Activated CD4-positive, CD25-positive, alpha-beta regulatory T cell (primary cell): ENCODE results near the gene ANKRD60.

Source experiments
- DNase-seq, 4 experiments: peaks; one replicate each; lab custom pipeline; 2025; lab: John Stamatoyannopoulos, UW

ANKRD60 gene

DNA sequence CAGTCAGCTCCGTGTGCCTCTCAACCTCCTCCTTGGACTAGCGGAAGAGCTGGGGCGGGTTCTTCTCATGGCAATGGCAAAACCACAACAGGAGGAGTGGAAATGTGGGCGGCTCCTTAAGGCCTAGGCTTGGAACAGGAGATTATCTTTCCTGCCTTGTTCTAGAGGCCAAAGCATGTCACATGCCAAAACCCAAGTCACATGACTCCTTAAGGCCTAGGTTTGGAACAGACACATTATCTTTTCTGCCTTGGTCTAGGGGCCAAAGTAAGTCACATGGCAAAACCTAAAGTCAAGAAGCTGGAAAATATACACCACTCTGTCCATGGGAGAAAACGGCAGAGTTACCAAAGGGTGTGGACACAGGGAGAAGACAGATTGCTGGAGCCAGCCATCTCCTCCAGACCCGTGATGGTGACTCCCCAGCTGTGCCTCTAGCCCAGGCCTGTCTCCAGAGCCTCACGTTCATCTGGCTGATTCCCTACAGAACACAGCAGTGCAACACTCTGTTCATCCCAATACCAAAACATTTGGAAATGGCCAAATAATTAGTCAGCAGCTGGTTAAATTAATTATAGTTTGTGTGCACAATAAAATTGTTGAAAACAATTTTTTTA, 34.2 kb downstream of the ANKRD60 start:
- DNase-seq: no peak

DNA sequence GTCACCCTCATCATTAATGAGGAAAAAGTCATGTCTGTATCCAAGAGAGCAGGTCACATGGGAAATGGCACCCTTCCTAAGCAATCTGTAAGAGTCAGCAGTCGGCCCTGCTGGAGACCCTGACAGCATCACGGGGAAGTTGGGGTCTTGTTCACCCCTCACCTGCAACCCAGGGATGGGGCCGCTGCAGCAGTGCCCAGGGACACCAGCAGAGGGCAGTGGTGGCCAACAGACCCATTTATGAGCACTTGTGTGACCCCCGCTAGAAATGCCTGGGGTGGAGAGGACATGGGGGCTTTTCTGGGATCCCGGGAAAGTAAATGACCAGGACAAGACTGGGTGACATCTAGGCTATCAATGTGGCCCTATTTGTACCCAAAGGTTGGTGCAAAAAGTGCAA, 35.9 kb downstream of the ANKRD60 start:
- DNase-seq: peak in 2 of 4 experiments; percentile 5

DNA sequence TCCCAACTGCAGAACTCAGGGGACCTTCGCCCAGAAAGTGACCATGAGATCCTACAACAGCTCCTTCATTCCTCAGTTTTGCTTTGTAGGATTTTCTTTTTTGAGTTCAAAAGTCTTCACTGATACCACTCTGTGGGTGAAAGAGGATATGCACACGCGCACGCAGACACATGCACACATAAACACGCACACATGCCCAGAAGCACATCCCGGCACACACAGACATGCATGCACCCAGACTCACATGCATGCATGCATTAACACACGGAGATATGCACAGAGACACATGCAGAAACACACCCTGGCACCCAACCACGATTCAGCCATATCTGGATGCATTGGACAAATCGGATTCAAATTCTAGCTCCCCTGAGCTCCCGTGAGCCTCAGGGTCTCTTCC, 36.4 kb downstream of the ANKRD60 start:
- no peak for DNase-seq

DNA sequence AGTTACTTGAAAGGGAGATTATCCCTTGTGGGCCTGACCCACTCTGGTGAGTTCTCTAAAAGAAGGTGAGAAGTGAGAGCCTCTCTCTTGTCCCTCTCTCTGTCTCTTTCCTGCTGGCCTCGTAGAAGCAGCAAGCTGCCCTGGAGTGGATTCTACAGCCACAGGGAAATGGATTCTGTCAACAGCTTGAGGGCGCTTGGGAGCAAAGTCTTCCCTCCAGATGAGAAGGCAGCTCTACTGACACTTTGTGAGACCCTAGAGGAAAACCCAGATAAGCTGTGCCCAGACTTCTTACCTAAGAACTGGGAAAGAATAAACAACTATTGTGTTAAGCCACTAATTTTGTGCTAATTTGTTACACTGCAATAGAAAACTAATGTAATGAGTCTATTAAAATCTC, 39.9 kb downstream of the ANKRD60 start:
- DNase-seq: no peak

DNA sequence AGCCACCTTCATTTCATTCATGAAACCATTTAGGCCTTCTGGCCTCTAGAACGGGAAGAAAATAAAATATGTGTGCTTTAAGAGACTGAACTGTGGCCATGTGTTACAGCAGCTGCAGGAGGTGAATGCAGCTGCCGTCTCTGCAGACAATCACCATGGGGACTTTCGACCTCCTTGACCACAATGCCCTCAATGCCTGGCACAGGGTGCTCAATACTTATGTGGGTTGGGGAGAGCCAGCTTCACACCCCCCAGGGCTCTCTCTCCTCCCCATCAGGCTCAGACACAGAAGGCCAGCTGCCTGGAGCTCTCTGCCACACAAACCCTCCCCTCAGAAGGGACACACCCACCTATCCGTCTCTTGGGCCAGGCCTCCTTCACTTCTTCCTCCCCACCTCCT, 43.5 kb downstream of the ANKRD60 start:
- DNase-seq: no peak

DNA sequence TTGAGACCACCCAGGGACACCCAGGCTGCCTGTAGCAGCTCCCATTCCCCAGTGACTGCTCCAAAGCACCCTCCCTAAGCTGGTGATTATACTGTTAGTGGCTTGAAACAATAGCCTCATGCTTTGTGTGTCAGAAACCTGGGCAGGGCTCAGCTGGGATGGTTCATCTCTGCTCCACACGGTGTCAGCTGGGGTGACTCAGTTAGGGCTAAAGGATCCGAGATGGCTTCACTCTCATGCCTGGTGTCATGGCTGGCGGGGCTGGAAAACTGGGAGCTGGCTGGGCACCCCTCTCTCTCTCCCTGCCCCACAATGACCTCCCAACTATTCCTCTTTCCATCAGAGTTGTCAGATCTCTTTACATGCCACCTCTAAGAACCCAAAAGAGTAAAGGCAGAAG, 44.4 kb downstream of the ANKRD60 start:
- no peak for DNase-seq

DNA sequence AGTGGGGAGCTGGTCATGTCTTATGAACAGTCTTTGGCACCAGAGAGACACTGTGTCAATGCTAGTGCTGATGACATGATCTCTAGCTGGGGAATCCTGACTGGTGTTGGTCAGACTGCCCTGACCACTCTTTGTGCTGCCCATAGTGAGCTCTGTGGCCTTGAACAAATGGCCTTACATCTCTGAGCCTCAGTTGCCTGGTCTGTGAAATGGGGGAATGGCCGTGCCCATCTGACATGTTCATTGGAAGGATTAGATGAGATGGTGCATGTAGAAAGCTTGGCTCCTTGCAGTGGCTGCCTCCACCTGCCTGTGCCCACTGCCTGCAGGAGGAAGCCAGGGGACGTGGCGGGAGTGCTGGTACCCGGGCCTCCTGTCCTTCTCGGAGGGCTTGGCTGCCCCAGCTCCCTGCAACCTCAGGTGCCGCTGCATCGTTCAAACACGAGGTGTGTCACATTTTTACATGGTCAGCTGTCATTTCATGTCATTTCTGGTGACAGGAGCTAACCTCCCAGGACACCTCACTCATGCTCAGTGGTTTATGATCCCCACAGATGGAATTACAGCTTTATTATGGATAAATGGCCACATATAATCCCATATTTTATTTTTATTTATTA, 45.8 kb downstream of the ANKRD60 start:
- DNase-seq: no peak

DNA sequence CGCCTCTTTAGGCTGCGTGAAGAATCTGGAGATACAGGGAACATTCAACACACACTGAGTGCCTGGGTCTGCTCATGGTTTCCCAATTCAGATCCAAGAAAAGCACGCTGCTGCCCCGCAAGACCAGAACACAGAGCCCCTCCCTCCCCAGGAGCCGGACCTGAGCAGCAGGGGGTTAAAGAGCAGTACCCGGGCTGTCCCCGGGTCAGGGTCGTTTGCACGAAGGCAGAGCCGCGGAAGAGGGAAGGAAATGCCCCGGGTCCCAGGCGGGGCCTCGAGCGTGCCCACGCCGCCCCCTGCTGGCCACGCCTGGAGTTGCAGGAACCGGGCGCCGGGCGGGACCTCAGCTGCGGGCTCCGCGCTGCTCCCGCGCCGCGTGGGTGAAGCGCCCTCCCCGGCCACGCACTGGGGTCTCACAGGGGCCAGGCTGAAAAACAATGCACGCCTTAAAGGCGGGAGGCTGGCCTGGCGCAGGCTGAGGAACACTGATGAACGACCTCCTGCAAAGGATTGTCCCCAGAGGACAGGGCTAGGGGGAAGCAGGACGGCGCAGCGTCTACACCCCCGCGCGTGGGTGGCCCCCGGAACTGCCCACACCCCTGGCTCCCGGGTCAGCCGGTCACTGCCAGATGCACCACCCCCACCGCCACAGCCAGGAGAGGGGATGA, 48.9 kb downstream of the ANKRD60 start:
- peak; percentile 28 to 70 (median 49) for DNase-seq

DNA sequence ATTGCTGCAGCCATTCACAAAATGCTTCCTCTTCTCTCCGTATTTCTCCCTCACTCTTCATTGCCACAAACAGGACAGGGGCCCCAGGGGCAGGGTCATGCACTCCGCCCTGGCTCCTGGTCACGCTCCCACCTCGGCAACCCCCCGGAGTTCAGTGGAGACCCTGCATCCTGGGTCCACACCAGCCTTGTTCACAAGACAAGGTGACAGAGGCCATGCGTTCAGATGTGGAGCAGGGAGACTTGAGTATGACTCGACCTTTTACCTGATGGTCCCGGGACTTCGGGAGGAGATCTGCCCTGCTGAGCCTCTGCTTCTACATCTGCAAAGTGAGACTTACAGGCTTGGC, 49.4 kb downstream of the ANKRD60 start:
- DNase-seq: no peak

DNA sequence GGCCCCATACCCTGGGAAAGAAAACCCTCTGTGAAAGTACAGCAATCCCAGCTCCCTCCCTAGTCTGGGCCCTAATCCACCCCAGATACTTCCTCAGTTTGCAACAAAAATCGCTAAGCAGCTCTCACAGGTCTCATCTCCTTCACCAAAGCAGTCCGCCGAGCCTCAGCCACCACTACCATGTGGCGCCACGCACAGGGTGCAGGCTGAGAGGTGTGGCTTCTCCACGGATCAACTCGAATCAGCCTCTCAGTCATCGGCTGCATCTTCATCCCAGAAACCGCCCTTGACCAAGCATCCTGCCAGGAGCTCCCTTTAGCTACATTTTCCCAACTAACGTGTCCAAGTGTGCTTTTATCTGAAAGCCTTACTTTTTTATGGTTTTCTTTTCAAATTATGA, 50.7 kb downstream of the ANKRD60 start:
- no peak for DNase-seq

DNA sequence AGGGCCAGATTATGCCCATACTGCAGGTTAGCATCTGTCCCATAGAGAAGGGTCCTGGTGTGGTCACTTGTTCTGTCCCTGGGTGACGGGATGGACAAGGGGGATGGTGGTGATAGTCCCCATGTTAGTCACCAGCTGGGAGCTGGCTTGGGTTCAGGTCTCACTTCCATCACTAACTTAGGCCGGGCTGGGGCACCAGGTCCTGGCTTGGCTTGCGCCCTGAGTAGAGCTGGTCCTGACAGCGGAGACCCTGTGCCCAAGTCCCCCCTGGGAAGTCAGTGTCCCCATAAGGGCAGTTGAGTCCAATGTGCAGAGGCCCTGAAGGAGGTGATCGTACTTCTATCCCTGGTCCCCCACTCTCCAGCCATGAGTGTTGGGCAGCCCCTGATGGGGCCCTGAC, 52.6 kb downstream of the ANKRD60 start:
- DNase-seq: no peak

DNA sequence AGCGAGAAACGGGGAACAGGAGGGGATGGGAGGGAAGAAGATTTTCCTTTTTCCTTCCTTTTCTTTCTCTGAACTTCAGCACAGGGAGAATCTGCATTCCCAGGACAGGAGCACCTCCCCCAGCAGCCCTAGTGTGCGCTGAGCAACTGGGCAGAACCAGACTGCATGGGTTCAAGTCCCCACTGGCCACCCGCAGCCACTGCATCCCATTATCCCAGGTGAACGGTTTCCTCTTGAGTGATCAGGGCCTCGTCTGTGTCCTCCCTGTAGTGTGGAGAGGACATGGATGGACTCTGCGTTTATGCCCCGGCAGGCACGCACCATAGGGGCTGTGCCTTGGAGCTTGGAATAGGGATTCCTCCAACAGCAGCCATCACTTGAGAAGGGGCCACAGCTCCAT, 53.0 kb downstream of the ANKRD60 start:
- no peak for DNase-seq

DNA sequence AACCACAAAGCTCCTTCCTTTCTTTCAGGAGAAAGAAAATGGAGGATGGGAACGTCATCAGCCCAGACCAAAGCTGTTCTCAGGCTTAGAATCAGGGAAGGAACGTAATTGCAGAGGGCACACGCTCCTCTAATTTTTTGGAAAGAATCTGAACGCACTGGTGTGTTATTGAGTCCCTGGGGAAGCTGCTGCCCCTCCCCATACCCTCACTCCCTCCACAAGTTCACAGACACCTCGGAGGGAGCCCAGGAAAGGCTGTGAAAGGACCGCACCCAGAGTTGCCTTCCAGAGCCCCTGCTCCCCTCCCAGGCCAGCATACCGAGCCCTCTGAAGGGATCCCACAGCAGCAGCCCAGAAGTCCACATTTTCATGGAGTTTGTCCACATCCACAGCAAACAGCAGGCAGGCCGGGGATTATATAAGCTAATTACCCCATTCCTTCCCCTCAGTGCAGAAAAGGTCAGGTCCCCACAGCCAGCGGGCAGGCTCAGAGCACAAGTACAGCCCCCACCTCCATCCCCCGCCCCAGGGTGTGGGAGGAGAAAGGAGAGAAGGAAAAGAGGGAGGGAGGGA, 53.7 kb downstream of the ANKRD60 start:
- DNase-seq: no peak

DNA sequence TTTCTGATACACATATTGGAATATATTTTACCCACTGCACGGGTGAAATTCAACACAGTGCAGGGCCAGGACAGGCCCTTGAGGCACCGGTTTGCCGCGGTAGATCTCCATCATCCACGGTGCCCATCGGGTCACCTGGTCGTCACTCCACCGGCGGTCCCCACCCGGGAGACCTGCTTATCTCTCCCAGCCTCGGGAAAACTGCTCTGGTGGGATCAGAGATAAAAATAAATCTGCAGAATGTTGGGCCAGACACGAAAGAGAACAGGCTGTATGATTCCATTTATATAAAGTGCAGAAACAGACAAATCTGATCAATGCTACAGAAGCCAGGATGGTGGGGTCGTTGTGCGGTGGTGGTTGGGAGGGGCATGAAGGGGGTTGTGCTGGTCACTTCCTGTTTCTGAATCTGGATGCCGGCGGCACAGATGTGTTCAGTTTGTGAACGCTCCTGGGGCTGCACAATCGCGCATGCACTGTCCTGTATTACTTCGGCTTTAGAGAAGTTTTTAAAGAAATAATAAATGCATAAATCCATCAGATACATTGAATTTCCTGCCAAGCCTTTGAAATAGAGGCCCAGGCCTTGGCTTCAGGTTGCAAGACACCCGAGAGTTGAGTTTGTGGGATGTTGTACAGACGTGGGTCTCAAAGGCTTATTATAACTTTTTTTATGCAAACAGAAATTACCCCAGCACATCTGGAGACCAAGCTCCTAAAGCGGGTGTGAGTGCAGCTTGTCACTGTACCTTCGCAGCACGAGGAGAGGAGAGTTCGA, 54.3 kb downstream of the ANKRD60 start:
- no peak for DNase-seq

DNA sequence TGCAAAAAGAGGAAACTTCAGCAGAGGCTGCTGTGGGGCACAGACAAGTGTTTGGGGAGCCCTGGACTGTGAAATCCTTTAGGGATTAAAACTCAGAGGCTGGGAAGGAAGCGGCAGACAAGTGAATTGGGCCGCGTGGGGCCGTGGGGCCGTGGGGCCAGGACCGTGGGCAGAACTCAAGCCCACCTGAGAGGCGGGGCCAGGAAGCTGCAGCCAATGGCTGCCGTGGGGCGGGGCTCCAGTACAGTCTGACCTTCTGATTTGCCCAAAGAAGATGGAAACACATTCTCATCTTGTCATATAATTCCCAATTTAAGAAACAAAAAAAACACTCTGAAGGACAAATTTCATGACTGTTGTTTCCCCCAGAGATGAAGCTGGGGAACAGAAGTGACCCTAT, 55.4 kb downstream of the ANKRD60 start:
- DNase-seq: no peak

DNA sequence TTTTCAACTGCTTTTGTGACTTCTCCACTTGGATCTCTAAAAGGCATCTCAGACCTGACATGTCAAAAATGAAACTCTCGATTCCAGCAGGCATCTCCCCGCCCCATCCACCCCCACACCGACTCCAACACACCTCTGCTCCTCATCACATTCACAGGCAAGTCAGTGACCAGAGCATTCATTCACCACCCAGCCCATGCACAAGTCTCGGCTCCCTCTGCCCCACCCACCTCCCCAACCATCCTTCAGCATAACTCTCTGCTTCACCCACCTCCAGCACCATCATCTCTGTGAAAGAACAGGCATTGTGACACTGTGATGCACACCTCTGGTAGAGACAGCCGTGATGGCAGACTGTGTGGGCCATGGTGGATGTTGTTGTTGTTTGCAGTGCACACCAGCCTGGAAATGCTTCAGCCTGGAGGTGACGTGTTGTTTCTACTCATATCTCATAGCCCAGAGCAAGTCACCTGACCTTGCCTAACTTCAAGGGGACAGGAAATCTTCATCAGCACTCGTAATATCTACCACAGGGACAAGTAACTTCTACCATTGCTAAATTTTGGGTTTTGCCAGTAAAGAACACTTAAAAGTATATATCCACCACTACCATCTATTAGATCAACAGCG, 56.5 kb downstream of the ANKRD60 start:
- DNase-seq: no peak

DNA sequence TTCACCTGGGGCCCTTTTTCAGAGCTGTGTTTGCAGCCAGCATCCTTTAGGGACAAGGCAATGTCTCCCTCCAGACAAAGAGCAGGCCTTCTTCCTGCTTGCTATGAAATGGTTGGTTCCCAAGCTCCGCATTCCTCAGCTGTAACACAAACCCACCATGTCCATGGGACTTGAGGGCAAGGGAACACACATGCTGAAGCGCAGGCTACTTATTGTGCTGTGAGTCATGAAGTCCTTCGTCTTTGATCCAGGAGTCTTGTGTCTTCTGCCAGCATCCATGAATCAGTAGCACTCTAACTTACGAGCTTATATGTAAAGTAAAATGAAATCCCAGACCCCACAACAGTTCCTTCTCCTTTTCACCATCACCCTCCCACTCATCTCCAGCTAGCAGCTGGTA, 59.0 kb downstream of the ANKRD60 start:
- DNase-seq: no peak

DNA sequence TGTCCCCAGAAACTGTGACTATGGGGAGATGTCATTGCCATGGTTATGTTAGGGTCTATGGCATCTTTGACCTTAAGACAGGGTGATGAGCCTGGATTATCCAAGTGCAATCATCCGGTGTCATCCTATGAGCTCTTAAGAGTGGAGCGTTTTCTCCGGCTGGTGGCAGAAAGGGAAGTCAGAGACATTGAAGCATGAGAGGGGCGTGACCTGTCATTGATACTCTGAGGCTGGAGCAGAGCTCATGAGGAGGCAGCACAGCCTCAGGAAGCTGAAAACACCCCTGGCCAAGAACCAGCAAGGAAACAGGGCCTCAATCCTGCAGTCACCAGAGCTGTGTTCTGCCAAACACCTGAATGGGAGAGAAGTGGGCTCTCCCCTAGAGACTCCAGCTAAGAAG, 59.6 kb downstream of the ANKRD60 start:
- no peak for DNase-seq

DNA sequence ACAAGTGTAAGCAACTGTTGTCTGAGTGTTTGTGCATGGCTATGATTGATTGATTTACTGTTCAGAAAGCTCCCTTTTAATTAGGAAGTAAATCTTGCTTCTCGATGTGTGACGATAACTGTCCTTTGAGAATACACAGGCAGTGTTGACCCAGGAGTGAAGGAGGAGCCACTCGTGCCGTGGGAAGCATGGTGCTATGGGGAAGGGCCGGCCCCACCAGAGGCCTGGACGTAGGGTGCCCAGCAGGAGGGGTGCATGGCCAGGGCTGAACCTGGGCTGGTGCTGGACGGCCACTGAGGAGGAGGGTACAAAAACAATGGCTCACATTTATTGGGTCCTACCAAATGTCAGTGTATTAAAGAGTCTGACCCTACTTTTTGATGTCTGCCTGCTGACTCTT, 60.7 kb downstream of the ANKRD60 start:
- no peak for DNase-seq
